DMS53 treated with DMSO at 0.1 percent for 48 hours (cell line): ENCODE measurements around the gene ERC2.

Experiments
- DNase-seq: peaks from one replicate; lab custom pipeline; 2025; ENCODE audit not compliant: unreplicated experiment; lab: John Stamatoyannopoulos, UW

Gene ERC2

GRCh38 chr3:55608301-55608937 lies 859.8 kb downstream of the ERC2 start:
- no peak for DNase-seq

- DNase-seq, result no peak
Observed at GRCh38 chr3:55607844-55608243, 860.4 kb downstream of the ERC2 start.

GRCh38 chr3:55607175-55607574 lies 861.1 kb downstream of the ERC2 start:
- DNase-seq, result no peak

DNA sequence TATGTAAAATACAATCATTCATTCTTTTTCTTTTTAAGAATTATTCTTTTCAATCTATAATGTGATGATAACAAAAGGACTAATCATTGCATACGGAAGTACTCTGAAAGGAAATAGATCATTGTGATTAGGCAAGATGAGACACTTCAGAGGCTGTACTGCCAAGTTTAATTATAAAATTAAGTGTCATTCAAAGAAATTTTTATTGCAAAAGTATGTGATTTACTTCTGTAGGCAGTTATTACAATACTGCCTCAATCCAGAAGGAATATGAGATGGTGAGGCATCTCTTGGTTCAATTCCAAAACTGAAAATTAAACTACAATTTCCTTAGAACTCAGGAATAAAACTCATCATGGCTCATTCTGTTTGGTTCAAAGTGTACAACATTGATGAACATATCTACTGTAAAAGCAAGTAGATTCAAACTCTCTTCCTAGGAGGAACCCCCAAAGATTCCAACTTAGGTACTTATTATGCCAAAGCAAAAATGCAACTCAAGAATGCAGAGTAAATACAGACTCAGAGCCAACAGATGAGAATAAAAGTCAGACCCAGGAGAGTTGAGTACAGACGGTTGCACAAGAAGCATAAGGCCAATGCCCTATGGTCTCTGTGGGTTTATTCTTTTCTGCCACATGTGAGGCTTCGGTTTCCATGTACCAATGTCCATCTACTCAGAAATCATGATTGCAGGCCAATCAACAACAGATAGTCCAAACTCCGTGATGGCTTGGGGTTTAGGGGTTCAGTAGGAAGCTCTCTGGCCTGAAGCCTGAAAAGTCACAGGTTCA lies 862.6 kb downstream of the ERC2 start:
- no peak for DNase-seq

DNA sequence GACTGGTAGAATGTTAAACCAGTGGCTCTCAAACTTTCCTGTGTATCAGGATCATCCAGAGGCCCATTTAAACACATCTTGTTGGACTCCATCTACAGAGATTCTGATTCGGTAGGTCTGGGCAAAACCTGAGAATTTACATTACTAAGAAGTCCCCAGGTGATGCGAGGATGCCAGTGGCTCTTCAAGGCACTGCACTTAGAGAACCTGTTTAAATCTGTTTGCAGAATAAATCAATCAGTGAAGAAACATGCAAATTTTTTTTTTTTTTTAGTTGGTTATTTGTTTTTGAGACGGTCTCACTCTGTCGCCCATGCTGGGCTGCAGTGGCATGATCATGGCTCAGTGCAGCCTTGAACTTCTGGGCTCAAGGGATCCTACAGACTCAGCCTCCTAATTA lies 863.4 kb downstream of the ERC2 start:
- DNase-seq, result no peak

GRCh38 chr3:55604402-55604801 lies 863.9 kb downstream of the ERC2 start:
- no peak for DNase-seq

GRCh38 chr3:55601366-55602080 lies 866.7 kb downstream of the ERC2 start:
- no peak for DNase-seq

- DNase-seq, result no peak
Observed at GRCh38 chr3:55598224-55598623, 870.0 kb downstream of the ERC2 start.

GRCh38 chr3:55597641-55598040 lies 870.6 kb downstream of the ERC2 start:
- DNase-seq, result no peak

GRCh38 chr3:55596212-55596611 lies 872.1 kb downstream of the ERC2 start:
- no peak for DNase-seq

GRCh38 chr3:55595420-55595819 lies 872.8 kb downstream of the ERC2 start:
- DNase-seq, result no peak

- DNase-seq, result no peak
Observed at GRCh38 chr3:55592572-55592971, 875.7 kb downstream of the ERC2 start.

- no peak for DNase-seq
Observed at GRCh38 chr3:55591888-55592287, 876.4 kb downstream of the ERC2 start.

DNA sequence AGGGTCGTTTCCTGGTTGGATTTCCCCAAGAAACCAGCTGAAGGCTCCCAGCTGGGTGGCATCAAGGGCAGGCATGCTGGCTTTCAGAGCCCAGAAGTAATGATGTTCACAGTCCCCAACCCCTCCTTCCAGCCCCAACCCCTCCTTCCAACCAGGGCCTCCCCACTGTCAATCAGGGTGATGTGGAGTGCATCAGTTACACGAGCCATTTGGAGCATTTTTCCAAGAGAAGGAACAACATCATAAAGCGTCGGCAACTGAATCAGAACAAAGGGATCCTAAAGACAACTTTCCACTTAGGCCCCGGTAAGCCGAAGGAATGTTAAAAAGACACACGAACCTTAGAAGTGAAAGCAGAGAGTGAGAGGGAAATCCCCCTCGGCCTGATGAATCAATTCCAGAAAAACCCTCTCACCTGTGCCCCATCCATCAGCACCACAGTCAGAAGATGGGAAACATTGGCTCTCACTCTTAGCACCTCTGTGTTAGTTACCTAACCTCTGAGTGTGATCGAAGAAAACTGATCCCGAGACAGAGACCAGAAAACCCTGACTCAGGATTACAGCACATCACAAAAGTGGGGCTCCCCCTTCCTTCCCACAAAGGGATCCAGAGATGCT lies 880.0 kb downstream of the ERC2 start:
- DNase-seq, result no peak

DNA sequence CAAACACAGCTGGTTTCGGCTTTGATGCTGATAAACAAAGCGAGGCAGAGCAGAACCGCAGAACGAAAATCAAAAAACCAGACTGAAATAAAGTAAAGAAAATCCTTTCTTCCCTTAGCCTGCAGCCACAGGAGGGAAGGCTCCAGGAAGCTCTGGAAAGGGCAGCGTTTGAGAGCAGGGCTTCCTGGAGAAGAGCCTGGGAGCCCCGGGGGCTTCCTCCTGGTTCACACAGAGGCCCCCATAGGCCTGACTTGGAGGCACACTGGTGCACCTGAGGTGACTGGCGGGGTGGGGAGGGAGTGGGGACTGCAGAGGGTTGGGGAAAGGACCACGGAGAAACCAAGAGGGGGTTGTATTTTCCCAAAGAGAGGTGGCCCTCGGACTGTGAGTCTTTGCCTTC lies 882.4 kb downstream of the ERC2 start:
- DNase-seq, result no peak

- no peak for DNase-seq
Observed at GRCh38 chr3:55584716-55585368, 883.4 kb downstream of the ERC2 start.

DNA sequence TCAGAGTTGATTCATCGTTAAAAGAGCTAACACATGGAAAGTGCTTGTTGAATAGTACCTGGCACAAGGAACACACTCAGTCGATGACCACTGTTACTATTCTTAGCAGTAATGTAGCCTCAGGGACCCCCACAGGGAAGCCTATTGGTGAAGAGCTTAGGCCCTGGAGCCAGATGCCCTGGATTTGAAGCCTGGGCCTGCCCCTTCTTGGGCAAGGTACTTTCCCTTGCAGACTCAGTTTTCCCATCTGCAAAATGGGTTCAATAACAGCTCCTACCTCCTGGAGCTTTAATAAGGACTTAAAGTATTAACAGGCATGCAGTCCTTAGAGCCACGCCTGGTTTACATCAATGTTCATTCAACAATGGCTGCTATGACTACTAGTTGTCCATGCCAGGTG lies 884.2 kb downstream of the ERC2 start:
- no peak for DNase-seq

- no peak for DNase-seq
Observed at GRCh38 chr3:55583475-55583874, 884.8 kb downstream of the ERC2 start.

GRCh38 chr3:55579496-55579895 lies 888.8 kb downstream of the ERC2 start:
- no peak for DNase-seq

- DNase-seq, result no peak
Observed at GRCh38 chr3:55576621-55577388, 891.5 kb downstream of the ERC2 start.
